ENCODE data around the gene DMBT1.

Gene DMBT1

GRCh38 chr10:122561212-122561611, 658 bp downstream of the DMBT1 start:
- Histone ChIP-seq H3K36me3 (ENCODE audit: control insufficient read depth, insufficient read depth, low read length) (no peaks in the 10 kb centered on the region), H3K9me3 (ENCODE audit: control insufficient read depth, low read length) (no peaks in the 10 kb centered on the region), H3K4me1 (ENCODE audit: control insufficient read depth, insufficient read depth, low read length, poor library complexity, severe bottlenecking) (peaks cover 6% of the 10 kb centered on the region), H3K27ac (ENCODE audit: low read depth, low read length, severe bottlenecking) (no peak overlapping the region), H3K4me3 (ENCODE audit: extremely low read depth, insufficient read depth, low read length, poor library complexity, severe bottlenecking) (no peak overlapping the region)
- 52 to 70% methylated on average over 5 to 6 of the region's 6 CpGs for WGBS, 2 experiments (ENCODE audit: insufficient coverage in 2 of 2)

DNA sequence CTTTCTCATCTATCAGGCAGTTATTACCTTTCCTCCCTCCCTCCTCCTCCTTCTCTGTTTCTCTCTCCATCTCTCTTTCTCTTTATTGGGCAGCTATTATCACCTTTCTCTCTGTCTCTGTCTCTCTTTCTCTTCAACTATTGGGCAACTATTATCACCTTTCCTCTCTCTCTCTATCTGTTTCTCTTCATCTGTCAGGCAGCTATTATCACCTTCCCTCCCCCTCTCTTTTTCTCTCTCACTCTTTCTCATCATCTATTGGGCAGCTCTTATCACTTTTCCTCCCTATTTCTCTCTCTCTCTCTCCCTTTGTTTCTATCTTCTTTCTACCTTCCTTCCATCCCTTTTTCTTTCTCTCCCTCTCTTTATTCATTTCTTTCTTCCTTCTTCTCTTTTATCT, 1.2 kb downstream of the DMBT1 start:
- no peak overlapping the region for H3K27ac ChIP-seq (ENCODE audit: low read depth, low read length, severe bottlenecking)
- H3K4me3 ChIP-seq (ENCODE audit: extremely low read depth, insufficient read depth, low read length, poor library complexity, severe bottlenecking), result no peak overlapping the region
- H3K36me3 ChIP-seq (ENCODE audit: control insufficient read depth, insufficient read depth, low read length), result no peaks in the 10 kb centered on the region
- H3K4me1 ChIP-seq (ENCODE audit: control insufficient read depth, insufficient read depth, low read length, poor library complexity, severe bottlenecking), result peaks cover 6% of the 10 kb centered on the region
- H3K9me3 ChIP-seq (ENCODE audit: control insufficient read depth, low read length), result no peaks in the 10 kb centered on the region

DNA sequence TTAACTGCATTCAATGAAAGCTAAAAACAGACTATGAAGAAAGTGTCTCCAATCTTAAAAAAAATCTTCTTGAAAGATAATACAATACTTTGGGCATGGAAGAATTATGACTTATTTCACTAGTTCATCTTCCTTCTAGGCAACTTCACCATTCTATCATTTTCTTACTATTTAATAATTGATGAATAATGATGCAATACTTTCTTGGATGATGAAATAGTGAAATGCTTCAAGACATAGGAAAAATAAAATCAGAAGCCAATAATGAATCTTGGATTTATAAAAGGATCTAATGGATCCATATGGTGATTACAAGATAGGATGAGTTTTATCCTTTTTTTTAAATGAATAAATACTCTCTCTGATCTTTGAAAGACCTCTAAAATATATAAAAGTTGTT, 4.4 kb downstream of the DMBT1 start:
- no peak overlapping the region for H3K27ac ChIP-seq (ENCODE audit: low read depth, low read length, severe bottlenecking)
- no peaks in the 10 kb centered on the region for H3K36me3 ChIP-seq (ENCODE audit: control insufficient read depth, insufficient read depth, low read length)
- peaks cover 3% of the 10 kb centered on the region for H3K4me1 ChIP-seq (ENCODE audit: control insufficient read depth, insufficient read depth, low read length, poor library complexity, severe bottlenecking)
- H3K9me3 ChIP-seq (ENCODE audit: control insufficient read depth, low read length), result no peaks in the 10 kb centered on the region
- no peak overlapping the region for H3K4me3 ChIP-seq (ENCODE audit: extremely low read depth, insufficient read depth, low read length, poor library complexity, severe bottlenecking)

DNA sequence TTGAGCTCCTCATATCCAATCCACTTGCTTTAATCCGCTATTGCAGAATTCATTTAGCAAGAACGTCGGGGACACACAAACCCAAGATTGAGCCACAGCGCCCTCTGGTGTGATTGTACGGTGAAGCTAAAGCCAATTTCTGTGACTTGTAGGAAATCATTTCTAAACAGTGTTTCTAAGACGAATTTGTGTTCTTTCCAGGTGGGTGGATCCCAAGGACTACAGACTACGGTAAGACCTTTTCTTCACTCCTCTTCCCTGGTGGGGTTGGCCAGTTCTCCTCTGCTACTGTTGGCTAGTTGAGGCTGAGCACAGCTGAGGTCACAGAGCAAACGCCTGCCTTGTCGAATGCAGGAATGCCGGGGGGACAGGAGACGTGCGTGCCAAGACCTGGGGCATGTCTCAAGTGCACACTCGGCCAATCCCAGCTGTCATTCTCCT, 5.2 kb downstream of the DMBT1 start:
- H3K4me3 ChIP-seq (ENCODE audit: extremely low read depth, insufficient read depth, low read length, poor library complexity, severe bottlenecking), result no peak overlapping the region
- no peaks in the 10 kb centered on the region for H3K36me3 ChIP-seq (ENCODE audit: control insufficient read depth, insufficient read depth, low read length)
- 9 to 46% methylated on average over 4 to 11 of the region's 13 CpGs for WGBS, 2 experiments (ENCODE audit: insufficient coverage in 2 of 2)
- H3K4me1 ChIP-seq (ENCODE audit: control insufficient read depth, insufficient read depth, low read length, poor library complexity, severe bottlenecking), result peaks cover 3% of the 10 kb centered on the region
- H3K9me3 ChIP-seq (ENCODE audit: control insufficient read depth, low read length), result no peaks in the 10 kb centered on the region
- no peak overlapping the region for H3K27ac ChIP-seq (ENCODE audit: low read depth, low read length, severe bottlenecking)

DNA sequence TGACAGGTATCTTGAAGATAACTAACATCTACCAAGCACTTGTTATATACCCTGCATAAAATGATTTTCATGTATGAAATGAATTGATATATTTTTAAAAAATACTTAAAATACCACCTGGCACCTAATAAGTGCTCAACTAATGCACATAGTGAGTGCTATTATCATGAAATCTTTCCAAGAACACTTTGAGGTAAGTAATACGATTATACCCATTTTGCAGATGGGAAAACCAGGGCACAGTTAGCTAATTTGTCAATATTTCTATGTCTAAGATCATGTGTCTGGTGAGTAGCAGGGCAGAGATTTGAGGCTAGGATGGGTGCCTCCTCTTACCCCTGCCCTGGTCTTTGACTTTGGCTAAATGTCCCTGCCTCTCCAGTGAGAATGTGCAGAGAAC, 6.1 kb downstream of the DMBT1 start:
- Histone ChIP-seq H3K36me3 (ENCODE audit: control insufficient read depth, insufficient read depth, low read length) (no peaks in the 10 kb centered on the region), H3K4me3 (ENCODE audit: extremely low read depth, insufficient read depth, low read length, poor library complexity, severe bottlenecking) (no peak overlapping the region), H3K9me3 (ENCODE audit: control insufficient read depth, low read length) (no peaks in the 10 kb centered on the region), H3K4me1 (ENCODE audit: control insufficient read depth, insufficient read depth, low read length, poor library complexity, severe bottlenecking) (peaks cover 3% of the 10 kb centered on the region), H3K27ac (ENCODE audit: low read depth, low read length, severe bottlenecking) (no peak overlapping the region)
- WGBS, 2 experiments (ENCODE audit: insufficient coverage in 2 of 2), result 100% methylated on average over 1 of the region's 1 CpG; no CpG with 5 or more reads in 1 of the 2 experiments

GRCh38 chr10:122567056-122567660, 6.6 kb downstream of the DMBT1 start:
- H3K4me3 ChIP-seq (ENCODE audit: extremely low read depth, insufficient read depth, low read length, poor library complexity, severe bottlenecking), result no peak overlapping the region
- H3K36me3 ChIP-seq (ENCODE audit: control insufficient read depth, insufficient read depth, low read length), result no peaks in the 10 kb centered on the region
- H3K9me3 ChIP-seq (ENCODE audit: control insufficient read depth, low read length), result no peaks in the 10 kb centered on the region
- WGBS, 2 experiments (ENCODE audit: insufficient coverage in 2 of 2), result 57 to 61% methylated on average over 5 of the region's 5 CpGs
- no peaks in the 10 kb centered on the region for H3K4me1 ChIP-seq (ENCODE audit: control insufficient read depth, insufficient read depth, low read length, poor library complexity, severe bottlenecking)
- H3K27ac ChIP-seq (ENCODE audit: low read depth, low read length, severe bottlenecking), result no peak overlapping the region

- WGBS, 2 experiments (ENCODE audit: insufficient coverage in 2 of 2), result 91 to 92% methylated on average over 7 to 8 of the region's 8 CpGs
- no peaks in the 10 kb centered on the region for H3K36me3 ChIP-seq (ENCODE audit: control insufficient read depth, insufficient read depth, low read length)
- H3K4me3 ChIP-seq (ENCODE audit: extremely low read depth, insufficient read depth, low read length, poor library complexity, severe bottlenecking), result no peak overlapping the region
Observed at GRCh38 chr10:122568551-122568950, 8.0 kb downstream of the DMBT1 start.

GRCh38 chr10:122570920-122571319, 10.4 kb downstream of the DMBT1 start:
- H3K4me3 ChIP-seq (ENCODE audit: extremely low read depth, insufficient read depth, low read length, poor library complexity, severe bottlenecking), result no peak overlapping the region
- peaks cover 8% of the 10 kb centered on the region for H3K9me3 ChIP-seq (ENCODE audit: control insufficient read depth, low read length)
- no peaks in the 10 kb centered on the region for H3K4me1 ChIP-seq (ENCODE audit: control insufficient read depth, insufficient read depth, low read length, poor library complexity, severe bottlenecking)
- H3K27ac ChIP-seq (ENCODE audit: low read depth, low read length, severe bottlenecking), result no peak overlapping the region
- 85 to 93% methylated on average over 5 of the region's 6 CpGs for WGBS, 2 experiments (ENCODE audit: insufficient coverage in 2 of 2)
- H3K36me3 ChIP-seq (ENCODE audit: control insufficient read depth, insufficient read depth, low read length), result no peaks in the 10 kb centered on the region

More at GRCh38 chr10:122568551-122568950, 8.0 kb downstream of the DMBT1 start:
- H3K4me1 ChIP-seq (ENCODE audit: control insufficient read depth, insufficient read depth, low read length, poor library complexity, severe bottlenecking), result no peaks in the 10 kb centered on the region
- no peak overlapping the region for H3K27ac ChIP-seq (ENCODE audit: low read depth, low read length, severe bottlenecking)
- H3K9me3 ChIP-seq (ENCODE audit: control insufficient read depth, low read length), result no peaks in the 10 kb centered on the region

- Histone ChIP-seq H3K9me3 (ENCODE audit: control insufficient read depth, low read length) (peaks cover 8% of the 10 kb centered on the region), H3K27ac (ENCODE audit: low read depth, low read length, severe bottlenecking) (no peak overlapping the region), H3K4me3 (ENCODE audit: extremely low read depth, insufficient read depth, low read length, poor library complexity, severe bottlenecking) (no peak overlapping the region), H3K4me1 (ENCODE audit: control insufficient read depth, insufficient read depth, low read length, poor library complexity, severe bottlenecking) (no peaks in the 10 kb centered on the region), H3K36me3 (ENCODE audit: control insufficient read depth, insufficient read depth, low read length) (no peaks in the 10 kb centered on the region)
- 78 to 91% methylated on average over 3 of the region's 3 CpGs for WGBS, 2 experiments (ENCODE audit: insufficient coverage in 2 of 2)
Observed at GRCh38 chr10:122571892-122572291, 11.3 kb downstream of the DMBT1 start.

DNA sequence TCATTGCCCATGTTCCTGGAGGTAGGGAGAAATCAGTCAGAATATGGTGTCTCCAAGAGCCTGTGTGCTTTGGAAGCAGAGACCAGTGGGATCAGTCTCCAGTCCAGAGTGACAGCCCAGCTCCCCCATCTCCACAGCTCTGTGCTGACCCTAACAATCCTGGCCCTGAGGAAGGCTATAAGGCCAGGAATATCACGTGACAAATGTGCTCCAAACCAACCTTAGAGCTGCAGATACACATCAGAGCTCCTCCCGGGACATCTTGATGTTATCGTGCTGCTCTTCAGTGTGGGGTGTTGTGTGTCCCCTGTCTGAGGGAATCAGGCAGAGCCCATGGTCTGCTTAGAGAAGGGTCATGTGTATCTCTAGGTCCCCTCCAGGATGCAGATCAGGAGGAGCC, 15.2 kb downstream of the DMBT1 start:
- H3K4me3 ChIP-seq (ENCODE audit: extremely low read depth, insufficient read depth, low read length, poor library complexity, severe bottlenecking), result no peak overlapping the region
- H3K4me1 ChIP-seq (ENCODE audit: control insufficient read depth, insufficient read depth, low read length, poor library complexity, severe bottlenecking), result no peaks in the 10 kb centered on the region
- WGBS, 2 experiments (ENCODE audit: insufficient coverage in 2 of 2), result 100% methylated on average over 1 to 2 of the region's 3 CpGs
- H3K36me3 ChIP-seq (ENCODE audit: control insufficient read depth, insufficient read depth, low read length), result no peaks in the 10 kb centered on the region
- H3K27ac ChIP-seq (ENCODE audit: low read depth, low read length, severe bottlenecking), result no peak overlapping the region
- H3K9me3 ChIP-seq (ENCODE audit: control insufficient read depth, low read length), result peaks cover 8% of the 10 kb centered on the region

DNA sequence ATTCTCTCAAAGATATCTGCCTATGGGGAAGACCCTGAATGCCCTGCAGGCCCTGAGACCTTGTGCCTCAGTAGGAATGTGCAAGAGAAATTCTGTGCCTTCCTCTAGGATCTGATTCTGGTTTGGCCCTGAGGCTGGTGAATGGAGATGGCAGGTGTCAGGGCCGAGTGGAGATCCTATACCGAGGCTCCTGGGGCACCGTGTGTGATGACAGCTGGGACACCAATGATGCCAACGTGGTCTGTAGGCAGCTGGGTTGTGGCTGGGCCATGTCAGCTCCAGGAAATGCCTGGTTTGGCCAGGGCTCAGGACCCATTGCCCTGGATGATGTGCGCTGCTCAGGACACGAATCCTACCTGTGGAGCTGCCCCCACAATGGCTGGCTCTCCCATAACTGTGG, 15.7 kb downstream of the DMBT1 start:
- WGBS, 2 experiments (ENCODE audit: insufficient coverage in 2 of 2), result 50 to 74% methylated on average over 2 to 6 of the region's 6 CpGs
- Histone ChIP-seq H3K9me3 (ENCODE audit: control insufficient read depth, low read length) (peaks cover 8% of the 10 kb centered on the region), H3K36me3 (ENCODE audit: control insufficient read depth, insufficient read depth, low read length) (no peaks in the 10 kb centered on the region), H3K4me3 (ENCODE audit: extremely low read depth, insufficient read depth, low read length, poor library complexity, severe bottlenecking) (no peak overlapping the region), H3K27ac (ENCODE audit: low read depth, low read length, severe bottlenecking) (no peak overlapping the region), H3K4me1 (ENCODE audit: control insufficient read depth, insufficient read depth, low read length, poor library complexity, severe bottlenecking) (no peaks in the 10 kb centered on the region)
